GM12878 (cell line): ENCODE data around the gene ANKRD42. TPM values are rescaled to one million over a fixed set of nuclear protein-coding genes. Genes with fewer than 3 reads are reported as not detected.

Source experiments
- BCL11A ChIP-seq: IDR thresholded peaks from 2 replicates; pipeline ENCODE4 v1.6.1; 2011; ENCODE audit warnings: low read depth, low read length
- BHLHE40 ChIP-seq, 2 experiments: fragments of 450-650 bp in 1 of 2; IDR thresholded peaks; 2 replicates each; pipeline ENCODE4 v1.6.1; 2011 to 2017; ENCODE audit warnings: low read depth in 2 of 2, borderline replicate concordance in 1 of 2, improper control_type of control experiment in 1 of 2, low read length in 1 of 2, mild to moderate bottlenecking in 1 of 2
- BMI1 ChIP-seq: fragments of 450-650 bp; IDR thresholded peaks from 2 replicates; pipeline ENCODE4 v1.6.1; 2016; ENCODE audit warnings: mild to moderate bottlenecking, moderate library complexity, borderline replicate concordance
- CHD2 ChIP-seq: IDR thresholded peaks from 2 replicates; pipeline ENCODE4 v1.6.1; 2011; ENCODE audit warnings: low read depth, low read length, improper control_type of control experiment, borderline replicate concordance
- GATAD2B ChIP-seq: fragments of 450-650 bp; conservative IDR thresholded peaks from 2 replicates; pipeline ENCODE4 v1.6.1; 2017; ENCODE audit warnings: low read depth, mild to moderate bottlenecking, moderate library complexity
- IKZF2 ChIP-seq, 2 experiments: fragments of 450-650 bp; IDR thresholded peaks; 2 replicates each; pipeline ENCODE4 v1.6.1; 2017; ENCODE audit warnings: mild to moderate bottlenecking in 2 of 2, moderate library complexity in 2 of 2
- JUNB ChIP-seq: IDR thresholded peaks from 2 replicates; pipeline ENCODE4 v1.6.1; 2016; ENCODE audit warnings: antibody characterized with exemption, mild to moderate bottlenecking
- KLF5 ChIP-seq: fragments of 450-650 bp; IDR thresholded peaks from 2 replicates; pipeline ENCODE4 v1.6.1; 2014; ENCODE audit warnings: mild to moderate bottlenecking; ENCODE audit not compliant: partially characterized antibody
- LARP7 ChIP-seq: fragments of 450-650 bp; IDR thresholded peaks from 2 replicates; pipeline ENCODE4 v1.6.1; 2017; ENCODE audit warnings: mild to moderate bottlenecking
- NKRF ChIP-seq: fragments of 450-650 bp; conservative IDR thresholded peaks from 2 replicates; pipeline ENCODE4 v1.6.1; 2017; ENCODE audit warnings: mild to moderate bottlenecking, moderate library complexity
- PBX3 ChIP-seq: IDR thresholded peaks from 2 replicates; pipeline ENCODE4 v1.6.1; 2011; ENCODE audit warnings: mild to moderate bottlenecking, low read depth, low read length, moderate library complexity; ENCODE audit not compliant: insufficient replicate concordance
- POLR2AphosphoS5 ChIP-seq: IDR thresholded peaks from 2 replicates; pipeline ENCODE4 v1.6.1; 2011; ENCODE audit warnings: mild to moderate bottlenecking, low read length, inconsistent platforms
- RAD51 ChIP-seq: fragments of 450-650 bp; IDR thresholded peaks from 2 replicates; pipeline ENCODE4 v1.6.1; 2016; ENCODE audit warnings: moderate library complexity, mild to moderate bottlenecking, inconsistent platforms
- RBBP5 ChIP-seq: fragments of 200-600 bp; sonication (generic); conservative IDR thresholded peaks from 2 replicates; pipeline ENCODE4 v1.6.1; 2016
- SIN3A ChIP-seq: IDR thresholded peaks from 2 replicates; pipeline ENCODE4 v1.6.1; 2012; ENCODE audit warnings: low read depth, low read length, improper control_type of control experiment
- SMARCA5 ChIP-seq: fragments of 450-650 bp; IDR thresholded peaks from 2 replicates; pipeline ENCODE4 v1.6.1; 2017; ENCODE audit warnings: mild to moderate bottlenecking
- SPI1 ChIP-seq: IDR thresholded peaks from 2 replicates; pipeline ENCODE4 v1.6.1; 2011; ENCODE audit warnings: low read depth, mild to moderate bottlenecking, low read length, moderate library complexity, borderline replicate concordance; ENCODE audit not compliant: insufficient read depth
- TAF1 ChIP-seq: IDR thresholded peaks from 2 replicates; pipeline ENCODE4 v1.6.1; 2011; ENCODE audit warnings: mild to moderate bottlenecking, low read depth, low read length, borderline replicate concordance
- WRNIP1 ChIP-seq: IDR thresholded peaks from 2 replicates; pipeline ENCODE4 v1.6.1; 2011; ENCODE audit warnings: low read depth, low read length, improper control_type of control experiment, borderline replicate concordance
- ZBED1 ChIP-seq: IDR thresholded peaks from 2 replicates; pipeline ENCODE4 v1.6.1; 2016; ENCODE audit warnings: borderline replicate concordance
- ZNF217 ChIP-seq: fragments of 450-650 bp; IDR thresholded peaks from 2 replicates; pipeline ENCODE4 v1.6.1; 2017; ENCODE audit warnings: antibody characterized with exemption, mild to moderate bottlenecking
- ZNF592 ChIP-seq: fragments of 450-650 bp; IDR thresholded peaks from 2 replicates; pipeline ENCODE4 v1.6.1; 2017; ENCODE audit warnings: mild to moderate bottlenecking, moderate library complexity
- ZNF622 ChIP-seq: fragments of 450-650 bp; IDR thresholded peaks from 2 replicates; pipeline ENCODE4 v1.6.1; 2017; ENCODE audit warnings: mild to moderate bottlenecking, inconsistent platforms
- polyA plus RNA-seq, 11 experiments: library from polyadenylated mRNA; depleted of rRNA in 4 of 11; unstranded in 6 of 11; stranded (reverse) in 5 of 11; fragments of >200 nt; fragmentation: Nextera tagmentation in 4 of 11; fragmentation: Illumina TruSeq in 1 of 11; extraction: Ambion mirVana in 4 of 11; extraction: Trizol in 1 of 11; gene quantifications; 1 replicate in 1 of 11; 2 replicates in 10 of 11; pipeline versions ENCODE4 v1.2.1 to v1.2.3, GENCODE V29; 2011 to 2016; ENCODE audit warnings: inconsistent platforms in 2 of 11, missing spikeins in 2 of 11, low read depth in 1 of 11
- total RNA-seq, 4 experiments: library from RNA; depleted of rRNA in 3 of 4; stranded (reverse); fragments of >200 nt in 3 of 4; fragmentation: Illumina TruSeq in 1 of 4; extraction: Trizol in 1 of 4; gene quantifications; 2 replicates each; pipeline versions ENCODE4 v1.2.1 to v1.2.3, GENCODE V29; 2013 to 2021

The ANKRD42 gene
- total and polyA plus RNA-seq, 10 of the 15 experiments (the other 5 are each of a cell fraction or from before 2014, with no cell fraction given), result 0.68 to 3.2 (median 2.0) TPM

- TF ChIP-seq BHLHE40 (IDR thresholded peaks at IDR 0.05; ENCODE audit: borderline replicate concordance in 1 of 2, low read depth in 2 of 2, low read length in 1 of 2), result 0 out of 4 replicates have a peak, but pooled peaks of 1 of the 2 experiments have one; percentile 19
- TF ChIP-seq LARP7, result peak; percentile 44; the same call in 1 of the 2 replicates
- no peak for TF ChIP-seq ZNF592
- TF ChIP-seq GATAD2B, result no peak
- no peak for TF ChIP-seq KLF5
- TF ChIP-seq CHD2, result no peak
- no peak for TF ChIP-seq RBBP5
- no peak for TF ChIP-seq BMI1
- TF ChIP-seq WRNIP1, result no peak
- TF ChIP-seq SPI1, result peak; percentile 37
- 0 out of 2 replicates have a peak, but pooled peaks have one; percentile 19 for TF ChIP-seq SMARCA5
- TF ChIP-seq TAF1, result peak; percentile 35; the same call in 1 of the 2 replicates
- TF ChIP-seq ZBED1, result no peak
- TF ChIP-seq BCL11A, result no peak
- no peak for TF ChIP-seq ZNF217
- peak; percentile 24; the same call in 1 of the 2 replicates for TF ChIP-seq NKRF
- peak in 1 of 2 experiments; percentile 32; a peak in 1 of 4 replicates for TF ChIP-seq IKZF2 (IDR thresholded peaks at IDR 0.05)
- TF ChIP-seq SIN3A, result peak; percentile 19; the same call in 1 of the 2 replicates
- peak; percentile 49 for TF ChIP-seq POLR2AphosphoS5
- no peak for TF ChIP-seq ZNF622
- TF ChIP-seq JUNB, result no peak
- no peak for TF ChIP-seq PBX3
- TF ChIP-seq RAD51, result no peak
Measured at GRCh38 chr11:83194281-83195142, 1.0 kb downstream of the ANKRD42 start (continued).
